Loucy (cell line): ENCODE data around the gene SAP30BP.

ENCODE experiments used
- CTCF ChIP-seq: fragments of 200-600 bp; sonication (generic); conservative IDR thresholded peaks from 2 replicates; pipeline ENCODE4 v1.5.1; 2014; ENCODE audit warnings: mild to moderate bottlenecking, antibody characterized with exemption, low read length
- EZH2phosphoT487 ChIP-seq: fragments of 200-600 bp; IDR thresholded peaks from 2 replicates; pipeline ENCODE4 v1.6.1; 2018; ENCODE audit warnings: antibody characterized with exemption, mild to moderate bottlenecking, moderate library complexity, borderline replicate concordance

GRCh38 chr17:75743625-75744206 is 76.6 kb downstream of the SAP30BP start:
- TF ChIP-seq CTCF: no peak
- TF ChIP-seq EZH2phosphoT487: no peak
